NCI-H2196 (cell line): ENCODE measurements around the gene PLA2R1.

Experiments used
- DNase-seq: peaks from one replicate; lab custom pipeline; 2025; ENCODE audit not compliant: unreplicated experiment; lab: John Stamatoyannopoulos, UW

The PLA2R1 gene

DNA sequence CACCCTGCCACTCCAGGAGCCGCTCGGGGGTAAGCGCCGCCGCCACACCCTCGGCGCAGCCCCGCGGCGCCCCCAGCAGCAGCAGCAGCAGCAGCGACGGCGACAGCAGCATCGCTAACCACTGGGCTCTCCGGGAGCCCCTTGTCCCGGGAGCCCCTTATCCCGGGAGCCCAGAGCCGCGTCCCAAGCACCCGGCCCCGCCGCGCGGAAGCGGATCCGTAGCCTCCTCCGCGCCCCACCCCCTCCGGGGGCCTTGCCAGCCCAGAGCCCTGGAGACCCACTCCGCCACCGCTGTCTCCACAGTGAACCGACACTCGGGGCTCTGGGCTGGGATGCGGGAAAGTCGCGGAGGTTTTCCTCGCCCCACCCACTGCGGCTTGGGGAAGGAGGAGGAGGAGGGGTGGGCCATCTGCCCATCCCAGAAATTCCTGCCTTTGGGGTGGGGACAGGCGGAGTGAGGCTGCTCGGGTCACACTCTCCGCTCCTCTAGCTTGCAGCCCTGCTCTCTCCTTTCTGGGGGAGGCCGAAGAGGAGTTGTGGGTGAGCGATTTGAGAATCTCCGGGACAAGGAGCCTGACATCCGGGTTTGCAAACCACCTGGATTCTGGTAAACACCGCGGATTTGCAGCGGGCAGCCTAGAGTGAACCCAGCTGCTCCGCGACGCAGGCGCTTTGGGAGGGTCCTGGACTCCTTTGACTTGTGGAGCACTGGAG, at the start of gene PLA2R1:
PLA2R1 (minus strand) TSS at position 324 of the 714 bp plus-strand sequence; CDS start at position 112, 212 bp downstream.
- DNase-seq: no peak

DNA sequence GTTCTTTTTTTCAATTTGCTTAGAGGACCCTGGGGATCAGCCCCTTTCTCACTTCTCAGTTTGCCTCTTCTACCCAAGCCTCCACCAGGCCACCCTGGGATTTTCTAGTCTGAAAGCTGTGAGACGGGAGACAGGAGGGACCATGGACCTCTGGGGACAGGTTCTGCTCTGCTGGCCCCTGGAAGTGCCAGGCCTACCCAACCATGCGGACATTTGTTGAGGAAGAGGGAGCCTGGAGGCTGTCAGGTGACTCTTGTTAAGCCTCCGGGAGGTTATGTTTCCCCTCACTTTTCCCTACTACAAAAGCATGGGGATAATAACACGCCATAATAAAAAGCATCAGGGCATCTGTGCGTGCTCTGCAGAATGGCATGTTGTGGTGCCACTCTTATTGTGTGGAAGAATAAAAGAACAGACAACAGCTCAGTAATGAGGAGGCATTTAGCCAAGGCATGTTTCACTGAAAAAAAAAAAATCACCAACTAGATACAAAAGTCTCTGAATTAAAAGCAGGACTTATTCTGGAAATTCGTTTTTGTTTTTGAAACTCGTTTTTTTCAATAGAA, 48.3 kb upstream of the PLA2R1 start:
- DNase-seq: no peak

DNA sequence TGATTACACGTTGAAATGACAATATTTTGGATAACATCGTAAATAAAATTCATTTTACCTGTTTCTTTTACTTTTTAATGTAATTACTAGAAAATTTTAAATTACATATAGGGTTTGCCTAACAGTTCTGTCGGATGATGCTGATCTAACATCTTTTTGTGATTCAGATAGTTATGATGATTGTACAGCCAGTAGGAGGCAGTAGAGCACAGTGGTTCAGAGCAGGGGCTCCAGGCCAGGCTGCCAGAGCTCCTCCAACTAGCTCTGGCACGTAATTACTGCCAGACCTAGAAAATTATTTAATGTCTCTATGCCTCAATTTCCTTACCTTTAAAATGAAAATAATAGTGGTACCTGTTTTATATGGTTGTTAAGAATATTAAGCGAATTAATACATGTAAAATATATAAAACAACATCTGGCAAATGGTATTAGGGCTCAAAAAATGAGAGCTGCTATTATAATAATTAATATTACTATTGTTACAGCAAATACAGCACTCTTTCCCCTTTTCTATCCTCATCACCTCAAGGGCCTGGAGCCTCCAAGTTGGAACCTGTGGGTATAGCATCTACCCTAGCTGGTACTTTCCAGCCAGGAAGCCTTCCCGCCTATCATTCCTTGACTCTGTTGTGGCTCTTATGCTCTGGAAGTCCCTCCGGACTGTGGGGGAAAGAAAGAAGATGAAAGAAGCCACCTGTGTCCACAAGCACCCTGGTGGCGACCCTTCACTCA, 47.7 kb upstream of the PLA2R1 start:
- DNase-seq: peak; percentile 37

DNA sequence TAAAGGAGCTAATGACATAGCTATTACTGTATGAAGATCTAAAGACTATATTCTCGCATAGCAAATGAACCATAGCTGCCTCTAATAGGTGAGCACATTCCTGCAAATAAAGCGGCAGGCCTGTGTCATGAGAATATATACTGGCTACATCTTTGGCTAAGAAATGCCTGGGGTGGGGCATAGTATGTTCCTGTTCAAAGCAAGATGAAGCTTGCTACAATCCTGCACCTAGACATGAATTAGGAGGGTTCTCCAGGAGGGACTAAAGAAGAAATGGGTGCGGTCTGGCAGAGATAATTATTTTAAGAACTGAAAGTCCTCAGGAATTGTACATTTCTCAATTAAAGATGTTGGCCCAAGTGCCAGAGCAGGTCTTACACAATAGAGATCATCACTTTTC, 46.8 kb upstream of the PLA2R1 start:
- no peak for DNase-seq

DNA sequence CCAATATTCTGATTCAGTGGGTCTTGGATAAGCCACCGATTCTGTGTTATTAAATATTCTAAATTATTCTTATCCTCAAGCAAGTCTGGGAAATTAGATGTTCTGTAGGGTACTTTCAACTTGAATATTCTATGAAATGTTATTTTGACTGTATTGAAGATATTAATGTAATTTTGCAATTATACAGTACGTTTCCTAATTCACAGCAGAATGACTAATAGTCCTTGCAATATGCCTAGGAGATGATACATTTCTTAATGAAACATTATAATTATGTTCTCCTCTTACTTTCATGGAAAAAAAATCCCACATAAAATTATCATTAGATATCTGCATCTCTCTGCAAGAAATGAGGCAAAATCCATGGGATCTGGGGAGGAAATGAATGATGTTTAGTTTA, 46.2 kb upstream of the PLA2R1 start:
- DNase-seq: no peak

DNA sequence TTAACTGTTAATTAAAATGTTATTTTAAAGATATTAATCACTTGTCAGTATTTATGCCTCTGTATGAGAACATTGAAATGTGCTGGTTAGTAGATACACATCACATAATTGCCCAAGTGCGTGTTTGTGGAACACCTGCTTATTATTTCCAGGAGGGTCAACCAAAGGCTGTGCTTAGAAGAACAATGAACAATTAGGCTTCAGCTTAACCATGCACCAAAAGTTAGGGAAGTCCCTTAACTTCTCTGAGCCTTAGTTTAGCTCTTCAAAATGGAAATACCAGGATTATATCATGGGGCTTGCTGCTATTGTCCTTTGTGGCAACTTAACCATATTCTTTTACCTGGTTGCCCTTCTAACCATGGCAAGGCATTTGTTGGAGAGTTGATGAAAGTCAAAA, 43.0 kb upstream of the PLA2R1 start:
- no peak for DNase-seq

DNA sequence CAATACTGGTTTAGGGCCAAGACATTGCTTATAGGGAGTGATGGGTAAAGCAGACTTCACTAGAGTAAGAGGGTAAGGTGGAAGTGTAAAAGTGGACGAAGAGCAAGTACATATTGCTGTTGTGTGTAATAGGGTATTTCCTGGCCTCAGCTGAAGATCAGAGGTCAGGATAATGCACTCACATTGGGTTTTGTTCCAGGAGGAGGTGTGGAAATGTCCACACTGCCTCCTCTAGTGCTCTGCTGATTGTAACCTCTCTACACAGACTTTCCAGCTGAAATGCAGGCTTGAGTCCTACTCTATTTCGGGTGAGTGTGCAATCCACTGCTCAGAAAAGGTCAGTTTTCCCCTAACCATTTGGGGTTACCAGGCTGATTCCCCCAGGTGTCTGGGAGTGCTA, 41.7 kb upstream of the PLA2R1 start:
- no peak for DNase-seq

DNA sequence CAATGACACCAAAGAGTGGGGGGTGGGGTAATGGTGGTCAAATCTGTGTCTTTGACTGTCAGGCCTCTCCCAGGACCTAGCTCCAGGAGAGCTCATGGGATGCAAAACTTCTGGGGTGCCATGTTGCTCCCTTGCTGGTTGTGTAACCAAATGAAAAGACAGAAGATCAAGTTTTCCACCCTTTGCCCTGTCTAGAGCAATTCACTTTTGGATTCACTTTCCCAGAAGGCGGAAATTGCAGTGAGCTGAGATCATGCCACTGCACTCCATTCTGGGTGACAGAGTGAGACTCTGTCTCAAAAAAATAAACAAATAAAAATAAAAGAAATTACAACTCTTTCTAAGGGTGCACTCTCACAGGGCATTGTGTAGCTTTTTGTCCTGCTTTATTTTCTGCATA, 34.9 kb upstream of the PLA2R1 start:
- no peak for DNase-seq

DNA sequence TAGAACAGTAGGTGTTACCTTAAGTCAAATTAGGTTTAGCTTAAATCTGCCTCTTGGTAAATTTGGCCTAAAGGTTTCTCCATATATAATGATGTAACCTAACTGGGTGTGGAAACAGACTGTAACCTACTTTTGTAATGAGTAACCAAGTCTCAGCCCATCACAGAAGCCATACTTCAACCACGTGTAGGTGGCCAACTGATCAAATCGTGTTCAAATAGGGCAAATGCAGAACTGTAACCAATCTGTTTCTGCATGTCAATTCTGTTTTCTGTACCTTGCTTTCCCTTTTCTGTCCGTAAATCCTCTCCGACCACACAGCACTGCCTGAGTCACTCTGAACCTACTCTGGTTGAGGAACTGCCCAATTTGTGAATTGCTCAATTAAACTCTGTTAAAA, 34.0 kb upstream of the PLA2R1 start:
- DNase-seq: no peak

DNA sequence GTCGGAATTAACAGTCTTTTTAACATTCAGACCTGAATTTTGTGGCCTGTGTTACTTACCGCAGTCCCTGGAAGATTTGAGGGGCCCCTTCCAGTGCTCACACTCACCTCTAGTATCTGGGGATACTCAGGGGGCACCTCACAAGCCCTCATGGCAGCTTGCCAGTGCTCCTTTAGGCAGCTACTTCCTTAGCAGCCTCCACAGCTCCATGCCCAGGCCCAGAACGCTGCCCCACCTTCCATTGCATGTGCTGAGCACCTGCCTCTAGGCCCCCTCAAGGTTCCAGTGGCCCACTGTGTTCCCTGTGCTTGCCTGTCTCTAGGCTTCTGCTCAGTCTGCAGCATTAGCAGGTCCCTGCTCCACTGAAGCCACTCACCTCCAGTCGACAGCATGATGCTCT, 30.0 kb upstream of the PLA2R1 start:
- no peak for DNase-seq

DNA sequence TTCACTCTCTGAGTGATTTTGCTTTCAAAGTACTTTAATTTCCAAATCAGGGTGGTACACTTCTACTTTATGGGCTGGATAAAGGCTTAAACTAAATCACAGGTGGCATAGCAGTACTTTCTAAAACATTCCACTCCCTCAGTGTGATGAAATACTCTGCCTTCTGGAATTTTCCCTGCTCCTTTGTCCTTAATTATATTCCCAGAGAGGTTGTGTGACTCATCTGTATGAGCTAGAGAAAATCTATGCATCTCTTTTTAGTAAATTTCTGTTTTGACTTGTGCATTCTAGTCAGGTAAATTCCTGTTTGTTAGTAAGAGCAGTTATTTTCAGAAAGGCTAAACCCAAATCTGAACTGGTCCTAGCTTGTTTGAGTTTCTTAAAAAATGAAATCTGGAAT, 29.0 kb upstream of the PLA2R1 start:
- DNase-seq: no peak

DNA sequence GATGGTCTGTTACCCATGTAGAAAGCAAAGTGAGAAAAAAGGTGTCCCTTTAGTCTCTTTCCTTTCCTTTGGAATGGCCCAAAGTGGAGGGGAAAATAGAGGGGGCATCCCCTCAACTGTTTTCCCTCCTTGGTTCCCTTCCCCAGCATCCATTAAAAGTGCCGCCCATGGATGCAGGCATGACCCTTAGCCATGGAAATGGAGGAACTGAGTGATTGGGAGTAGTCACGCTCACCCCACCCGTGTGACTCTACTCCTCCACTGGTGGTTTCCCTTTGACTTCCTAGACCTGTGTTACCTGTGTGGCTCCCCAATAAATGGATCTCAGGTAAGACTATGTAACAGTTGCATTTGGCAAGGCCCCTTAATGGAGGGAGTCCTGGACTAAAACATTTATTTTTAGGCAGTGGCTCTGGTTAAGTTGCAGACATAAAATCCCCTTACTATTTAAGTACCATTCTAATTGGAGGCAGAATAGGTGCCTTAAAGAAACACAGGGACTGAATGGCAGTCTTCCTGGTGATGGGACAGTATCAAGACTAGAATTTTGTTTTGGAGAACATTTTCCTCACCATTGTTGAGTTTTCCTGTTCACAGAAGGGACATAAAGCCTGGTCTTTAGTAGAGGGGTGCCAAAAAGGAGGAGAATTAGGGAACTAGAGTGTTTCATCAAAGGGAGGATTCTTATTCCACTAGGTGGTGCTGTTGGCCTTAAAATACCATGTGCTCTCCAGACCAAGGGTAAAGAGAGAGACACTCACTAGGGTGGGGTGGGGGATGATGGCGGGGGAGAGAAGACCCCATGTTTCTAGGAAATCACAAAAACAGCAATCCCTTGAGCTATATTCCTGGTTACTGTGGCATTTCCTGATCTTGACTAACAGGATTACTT, 25.7 kb upstream of the PLA2R1 start:
- no peak for DNase-seq

DNA sequence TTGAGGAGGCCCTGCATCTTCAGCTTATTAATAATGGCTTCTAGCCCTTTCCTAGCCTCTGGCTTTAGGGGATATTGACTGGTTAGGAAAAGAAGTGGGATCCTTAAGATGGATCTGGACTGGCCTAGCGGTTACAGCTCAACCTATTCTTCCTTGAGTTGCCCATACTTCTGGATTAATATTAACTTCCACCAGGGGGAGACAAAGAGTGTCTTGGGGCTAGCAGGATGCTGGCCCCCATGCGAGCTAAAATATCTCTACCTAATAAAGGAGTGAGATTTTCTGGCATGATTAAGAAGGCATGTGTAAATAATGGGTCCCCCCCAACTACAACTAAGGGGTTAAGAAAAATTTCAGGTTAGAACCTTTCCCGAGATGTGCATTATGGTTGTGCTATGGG, 23.2 kb upstream of the PLA2R1 start:
- no peak for DNase-seq

DNA sequence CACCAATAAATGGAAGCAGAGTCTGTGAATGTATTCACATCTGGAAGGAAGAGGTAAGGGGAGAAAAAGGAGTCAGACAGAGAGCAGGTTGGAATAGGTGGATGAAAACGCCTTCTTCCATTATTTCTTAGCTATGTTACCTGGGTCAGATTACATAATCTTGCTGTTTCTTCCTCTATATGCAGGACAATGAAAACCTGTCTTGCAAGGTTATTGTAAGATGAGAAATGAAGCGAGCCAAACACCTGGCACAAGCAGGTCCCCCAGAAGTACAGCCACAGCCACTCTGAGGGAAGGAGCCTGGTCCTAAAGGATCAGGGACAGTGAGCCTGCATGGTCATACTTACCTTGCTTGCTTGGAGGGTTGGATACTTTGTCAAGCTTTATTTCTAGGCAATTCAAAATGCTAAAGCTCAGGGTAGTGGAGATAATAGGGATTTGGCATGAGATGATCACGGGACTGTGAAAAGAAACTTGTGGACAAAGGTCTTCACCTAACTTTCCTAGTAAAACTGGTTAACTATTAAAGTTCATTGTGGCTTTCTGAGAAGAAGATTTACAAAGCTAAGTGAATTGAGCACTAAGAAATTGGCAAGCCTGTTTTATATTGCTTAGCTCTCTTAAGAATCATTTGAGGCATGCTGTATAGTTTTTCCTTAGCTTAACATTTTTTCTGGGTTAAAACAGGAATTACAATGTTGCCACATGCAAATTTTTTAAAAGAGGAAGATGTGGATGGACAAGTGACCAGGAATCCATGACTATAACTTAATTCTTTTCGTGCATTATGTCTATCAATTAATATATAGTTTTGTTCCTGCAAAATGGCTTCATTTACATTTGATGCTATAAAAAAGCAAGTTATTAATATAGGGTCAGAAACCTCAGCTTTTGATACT, 15.7 kb upstream of the PLA2R1 start:
- DNase-seq: no peak

DNA sequence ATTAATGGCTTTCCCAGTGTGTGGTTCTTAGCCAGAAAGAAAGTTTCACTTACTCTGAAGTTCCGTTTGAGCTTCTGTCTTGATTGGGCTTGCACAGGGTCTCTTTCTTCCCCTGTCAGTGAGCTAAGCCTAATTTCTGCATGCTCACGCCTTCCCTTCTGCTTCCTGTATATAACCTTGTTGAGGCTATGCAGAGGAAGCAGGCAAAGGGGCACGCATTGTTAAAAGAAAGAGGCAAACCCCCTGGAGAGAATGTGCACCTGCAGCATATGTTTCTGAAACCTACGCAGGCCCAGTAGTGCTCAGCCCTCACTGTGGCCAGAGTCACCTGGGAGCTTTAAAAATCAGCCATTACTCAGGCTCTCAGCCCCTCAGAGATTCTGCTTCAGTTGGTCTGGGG, 14.5 kb upstream of the PLA2R1 start:
- no peak for DNase-seq

DNA sequence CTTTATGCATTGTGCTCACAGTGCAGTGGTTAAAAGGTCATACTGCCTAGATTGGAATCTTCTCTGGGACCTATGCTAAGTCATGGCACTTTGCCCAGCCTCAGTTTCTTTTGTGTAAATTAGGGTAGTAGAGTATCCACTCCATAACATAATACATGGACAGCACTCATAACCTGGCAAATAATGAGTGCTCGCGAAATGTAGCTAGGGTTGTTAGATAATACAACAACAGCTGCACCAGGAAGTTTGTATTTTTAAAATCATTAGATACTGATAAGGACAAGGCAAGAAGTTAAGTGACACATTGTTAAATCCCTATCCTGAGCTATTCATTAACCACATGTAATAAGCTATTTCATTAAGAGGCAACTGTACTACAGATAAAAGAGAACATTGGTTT, 13.8 kb upstream of the PLA2R1 start:
- no peak for DNase-seq

DNA sequence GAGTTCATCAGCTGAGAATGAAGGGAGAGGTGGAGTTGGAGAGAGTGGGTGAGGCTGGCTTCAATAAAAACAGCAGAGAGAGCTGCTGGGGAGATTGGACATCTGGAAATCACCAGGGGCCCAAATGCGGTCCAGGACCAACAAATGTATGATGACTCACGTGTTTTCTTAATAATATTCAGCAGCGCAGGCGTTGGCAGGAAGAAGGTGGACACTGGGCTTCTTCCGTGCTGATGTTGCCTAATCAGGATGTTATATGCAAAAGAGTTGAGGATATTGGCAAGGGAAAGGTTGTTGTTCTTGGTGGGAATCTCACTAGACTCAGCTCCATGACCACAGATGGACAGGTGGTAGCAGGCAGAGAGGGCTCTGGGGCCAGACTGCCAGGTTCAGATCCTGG, 12.8 kb upstream of the PLA2R1 start:
- DNase-seq: no peak

DNA sequence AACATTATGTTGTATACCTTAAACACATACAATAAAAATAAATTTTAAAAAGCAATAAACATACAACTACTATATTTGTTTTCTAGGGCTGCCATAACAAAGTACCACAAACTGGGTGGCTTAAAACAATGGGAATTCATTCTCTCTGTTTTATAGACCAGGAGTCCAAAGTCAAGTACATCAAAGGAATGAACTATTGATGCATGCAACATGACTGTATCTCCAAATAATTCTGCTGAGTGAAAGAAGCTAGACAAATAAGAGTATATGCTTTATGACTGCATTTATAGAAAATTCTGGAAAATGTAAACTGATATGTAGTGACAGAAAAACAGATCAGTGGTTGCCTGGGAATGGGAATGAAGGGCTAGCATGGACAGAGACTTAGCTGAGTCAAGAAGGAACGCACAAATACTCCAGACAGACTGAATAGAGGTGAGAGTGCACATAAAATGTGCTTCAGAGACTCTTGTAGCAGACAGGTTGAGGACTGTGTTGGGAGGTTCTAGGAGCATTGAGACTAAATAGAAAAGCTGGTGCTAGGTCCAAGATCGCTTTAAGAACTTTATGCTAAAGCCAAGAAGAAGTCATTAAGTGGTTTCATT, 11.0 kb upstream of the PLA2R1 start:
- DNase-seq: no peak

DNA sequence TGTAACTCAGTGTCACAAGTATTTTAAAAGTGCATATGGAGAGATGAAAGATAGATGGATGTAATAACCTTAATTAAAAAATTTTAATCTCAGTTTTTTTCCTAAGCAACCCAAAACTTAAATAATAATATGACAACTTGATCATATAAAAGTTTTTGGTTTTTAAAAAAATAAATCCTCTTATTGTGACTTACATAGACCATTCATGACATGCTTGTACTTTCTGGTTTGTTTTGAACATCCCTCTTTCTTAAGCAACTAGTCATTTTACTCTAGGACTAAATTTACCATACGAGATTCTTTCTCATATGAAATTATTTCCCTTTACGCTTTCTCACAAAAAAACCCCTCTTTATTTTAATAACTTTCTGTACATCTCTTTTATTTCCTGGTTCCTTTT, 6.5 kb upstream of the PLA2R1 start:
- DNase-seq: no peak

DNA sequence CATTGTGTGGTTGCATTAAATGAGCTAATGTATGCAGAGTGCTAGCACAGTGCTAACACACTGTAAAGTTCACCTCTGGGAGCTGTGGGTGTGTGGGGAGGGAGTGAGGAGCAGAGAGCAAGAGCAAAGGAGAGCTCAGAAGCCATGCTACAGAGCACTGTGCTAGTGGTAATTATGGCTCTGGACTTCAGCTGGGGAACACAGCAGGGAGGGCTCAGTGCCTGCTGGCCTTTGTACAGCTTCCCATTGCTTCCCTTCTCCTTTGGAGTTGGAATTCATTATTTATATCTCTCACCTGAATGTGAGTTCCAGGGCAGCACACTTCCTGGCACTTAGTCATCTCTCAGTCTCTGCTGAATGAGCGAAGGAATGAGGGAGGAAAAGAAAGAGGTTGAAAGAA, 2.5 kb upstream of the PLA2R1 start:
- DNase-seq: no peak
